Osteocyte (in vitro differentiated cells): Measurements from ENCODE around the gene TFAP2E. TPM values are rescaled to one million over a fixed set of nuclear protein-coding genes. Genes with fewer than 3 reads are reported as not detected.
"Not testable (repeated sequence)": the region's sequence is repeated elsewhere in the genome, so short reads cannot be mapped to it uniquely, and the experiment has no call there.

Experiments used
- DNase-seq: peaks from one replicate; pipeline ENCODE4 v3.0.0; 2021; ENCODE audit warnings: mixed read lengths; ENCODE audit not compliant: unreplicated experiment; ENCODE audit errors: extremely low spot score
- H3K27ac Mint-ChIP-seq: one replicate; pipeline ENCODE4 v1.8.0; 2021; ENCODE audit warnings: mild to moderate bottlenecking, mixed read lengths; ENCODE audit not compliant: unreplicated experiment
- H3K27me3 Mint-ChIP-seq: one replicate; pipeline ENCODE4 v1.8.0; 2021; ENCODE audit warnings: mixed read lengths; ENCODE audit not compliant: unreplicated experiment
- H3K36me3 Mint-ChIP-seq: one replicate; pipeline ENCODE4 v1.8.0; 2021; ENCODE audit warnings: mixed read lengths; ENCODE audit not compliant: unreplicated experiment
- H3K4me1 Mint-ChIP-seq: one replicate; pipeline ENCODE4 v1.8.0; 2021; ENCODE audit warnings: mixed read lengths; ENCODE audit not compliant: unreplicated experiment
- H3K4me3 Mint-ChIP-seq: one replicate; pipeline ENCODE4 v1.8.0; 2021; ENCODE audit warnings: mild to moderate bottlenecking, moderate library complexity, mixed read lengths; ENCODE audit not compliant: unreplicated experiment
- H3K9me3 Mint-ChIP-seq: one replicate; pipeline ENCODE4 v1.8.0; 2021; ENCODE audit warnings: mixed read lengths; ENCODE audit not compliant: unreplicated experiment
- CTCF ChIP-seq: fragments of 200-600 bp; sonication (generic); IDR thresholded peaks from 2 replicates; pipeline ENCODE4 v1.5.0; 2021; ENCODE audit warnings: antibody characterized with exemption, mild to moderate bottlenecking, moderate library complexity
- total RNA-seq: library from RNA; stranded (reverse); gene quantifications from 2 replicates; pipeline ENCODE4 v1.2.1, GENCODE V29; 2021

Gene TFAP2E
- total RNA-seq, 1 donor from 2014 or later: 0.35 TPM

- H3K4me1 Mint-ChIP-seq: peaks cover 10% of the 10 kb centered on the region
- no peak overlapping the region for H3K27ac Mint-ChIP-seq
- H3K36me3 Mint-ChIP-seq: no peaks in the 10 kb centered on the region
- peaks cover 5% of the 10 kb centered on the region for H3K27me3 Mint-ChIP-seq
- no peaks in the 10 kb centered on the region for H3K9me3 Mint-ChIP-seq
- DNase-seq: no peak
- no peak overlapping the region for H3K4me3 Mint-ChIP-seq
- TF ChIP-seq CTCF: no peak
Measured at GRCh38 chr1:35577071-35577998, 4.2 kb downstream of the TFAP2E start.

GRCh38 chr1:35580949-35581388 lies 7.9 kb downstream of the TFAP2E start:
- Mint-ChIP-seq H3K4me1 (peaks cover 3% of the 10 kb centered on the region), H3K27ac (no peak overlapping the region), H3K27me3 (peaks cover 5% of the 10 kb centered on the region), H3K36me3 (no peaks in the 10 kb centered on the region), H3K9me3 (no peaks in the 10 kb centered on the region), H3K4me3 (no peak overlapping the region)
- DNase-seq: no peak
- TF ChIP-seq CTCF: no peak

- not testable (repeated sequence) for DNase-seq, H3K27me3 Mint-ChIP-seq, H3K4me1 Mint-ChIP-seq, H3K9me3 Mint-ChIP-seq, H3K4me3 Mint-ChIP-seq, H3K27ac Mint-ChIP-seq, H3K36me3 Mint-ChIP-seq
Measured at GRCh38 chr1:35581621-35582020, 8.5 kb downstream of the TFAP2E start.

- no peak for DNase-seq
- no peak overlapping the region for H3K4me3 Mint-ChIP-seq
- H3K9me3 Mint-ChIP-seq: no peaks in the 10 kb centered on the region
- H3K27me3 Mint-ChIP-seq: no peaks in the 10 kb centered on the region
- no peaks in the 10 kb centered on the region for H3K4me1 Mint-ChIP-seq
- no peak for TF ChIP-seq CTCF
- no peaks in the 10 kb centered on the region for H3K36me3 Mint-ChIP-seq
- H3K27ac Mint-ChIP-seq: no peak overlapping the region
Measured at GRCh38 chr1:35585281-35585680, 12.2 kb downstream of the TFAP2E start.

GRCh38 chr1:35585805-35586204 lies 12.7 kb downstream of the TFAP2E start:
- not testable (repeated sequence) for DNase-seq

GRCh38 chr1:35586808-35587207 lies 13.7 kb downstream of the TFAP2E start:
- no peak for DNase-seq
- Mint-ChIP-seq H3K27me3 (no peaks in the 10 kb centered on the region), H3K27ac (no peak overlapping the region), H3K4me3 (no peak overlapping the region), H3K36me3 (no peaks in the 10 kb centered on the region), H3K4me1 (no peaks in the 10 kb centered on the region), H3K9me3 (no peaks in the 10 kb centered on the region)
- TF ChIP-seq CTCF: no peak

More at GRCh38 chr1:35585805-35586204, 12.7 kb downstream of the TFAP2E start:
- not testable (repeated sequence) for H3K27ac Mint-ChIP-seq, H3K4me3 Mint-ChIP-seq, H3K9me3 Mint-ChIP-seq, H3K36me3 Mint-ChIP-seq, H3K27me3 Mint-ChIP-seq, H3K4me1 Mint-ChIP-seq
